Caki2 (cell line): ENCODE measurements around the gene CCDC43. TPM values are rescaled to one million over a fixed set of nuclear protein-coding genes. Genes with fewer than 3 reads are reported as not detected.
"Not testable (repeated sequence)": the region's sequence is repeated elsewhere in the genome, so short reads cannot be mapped to it uniquely, and the experiment has no call there.

Experiments
- DNase-seq: peaks from one replicate; pipeline ENCODE4 v3.0.0-alpha.2; 2015; ENCODE audit warnings: low read depth
- in situ Hi-C: cut with HindIII; loops from 2 replicates; pipeline ENCODE4 v1.10.0; 2016; ENCODE audit warnings: low sequenced_read_pairs, low pct_unique_long_range_greater_than_20kb, mixed read lengths
- total RNA-seq: library from RNA; depleted of rRNA; stranded (reverse); fragments of >200 nt; shearing (Covaris generic); gene quantifications from 2 replicates; pipeline ENCODE4 v1.2.3, GENCODE V29; 2014; ENCODE audit warnings: low replicate concordance; rRNA removed

CCDC43 gene
- total RNA-seq, 1 experiment from 2014 or later = 37.4 TPM

DNA sequence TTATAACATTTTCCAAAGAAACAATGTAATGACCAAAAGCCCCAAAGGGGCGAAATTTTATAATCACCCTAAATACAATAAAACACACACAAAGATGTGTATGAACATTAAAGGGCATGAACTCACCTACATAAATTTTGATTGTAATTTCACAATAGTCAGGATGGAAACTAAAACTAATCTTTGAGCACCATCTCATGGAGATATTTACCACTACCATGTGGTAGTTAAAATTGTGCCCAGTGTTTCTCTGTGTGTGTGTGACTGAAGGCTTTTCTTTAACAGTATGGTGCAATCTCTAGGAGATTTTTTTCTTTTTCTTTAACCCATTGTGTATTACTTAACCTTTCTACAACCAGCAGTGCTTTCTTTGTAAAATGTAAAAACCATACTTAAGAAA, 53.0 kb downstream of the CCDC43 start:
- peak; percentile 11 for DNase-seq
- in situ Hi-C loops = loop anchor here (25.0 kb wide), 1 partner anchor 99 kb away; no protein-coding TSS in a partner anchor

DNA sequence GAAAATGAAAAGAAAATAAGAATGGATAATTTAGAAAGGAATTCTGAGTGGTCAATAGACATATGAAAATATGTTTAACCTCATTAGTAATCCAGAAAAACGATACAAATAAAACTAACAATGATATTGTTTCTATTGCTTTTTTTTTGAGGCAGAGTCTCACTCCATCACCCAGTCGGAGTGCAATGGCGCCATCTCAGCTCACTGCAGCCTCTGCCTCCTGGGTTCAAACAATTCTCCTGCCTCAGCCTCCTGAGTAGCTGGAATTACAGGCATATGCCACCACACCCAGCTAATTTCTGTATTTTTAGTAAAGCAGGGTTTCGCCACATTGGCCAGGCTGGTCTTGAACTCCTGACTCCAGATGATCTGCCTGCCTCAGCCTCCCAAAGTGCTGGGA, 55.2 kb downstream of the CCDC43 start:
- in situ Hi-C loops = loop anchor here (25.0 kb wide), 1 partner anchor 97 kb away; no protein-coding TSS in a partner anchor

DNA sequence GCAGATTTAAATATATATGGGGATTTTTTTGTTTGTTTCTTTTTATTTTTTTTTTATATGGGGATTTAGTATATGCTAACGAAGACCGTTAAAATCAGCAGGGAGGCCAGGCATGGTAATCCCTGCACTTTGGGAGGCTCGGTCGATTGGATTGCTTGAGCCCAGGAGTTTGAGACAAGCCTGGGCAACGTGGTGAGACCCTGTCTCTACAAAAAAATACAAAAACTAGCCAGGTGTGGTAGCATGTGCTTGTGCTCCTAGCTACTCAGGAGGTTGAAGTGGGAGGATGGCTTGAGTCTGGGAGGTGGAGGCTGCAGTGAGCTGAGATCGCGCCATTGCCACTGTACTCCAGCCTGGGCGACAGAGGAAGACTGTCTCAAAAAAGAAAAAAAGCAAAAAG, 55.6 kb downstream of the CCDC43 start:
- in situ Hi-C loops = loop anchor here (25.0 kb wide), 1 partner anchor 97 kb away; no protein-coding TSS in a partner anchor

More for the DNA sequence above, 55.2 kb downstream of the CCDC43 start:
- DNase-seq = not testable (repeated sequence)

DNA sequence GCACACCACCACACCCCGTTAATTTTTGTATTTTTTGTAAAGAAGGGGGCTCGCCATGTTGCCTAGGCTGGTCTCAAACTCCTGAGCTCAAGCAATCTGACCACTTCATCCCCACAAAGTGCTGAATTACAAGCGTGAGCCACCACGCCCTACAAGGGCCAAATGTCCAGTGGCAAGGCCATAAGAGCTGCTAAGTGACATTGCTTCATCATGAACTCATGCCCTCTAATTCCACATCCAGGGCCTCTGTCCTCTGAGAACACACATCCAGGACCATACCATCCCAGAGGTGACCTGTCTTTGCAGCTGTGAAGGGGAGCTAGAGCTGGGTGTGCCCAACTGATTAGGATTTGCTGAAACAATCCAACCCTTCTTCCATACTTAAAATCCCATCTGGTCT, 58.9 kb downstream of the CCDC43 start:
- DNase-seq = no peak
- in situ Hi-C loops = loop anchor here (25.0 kb wide), 1 partner anchor 93 kb away; no protein-coding TSS in a partner anchor

More for the DNA sequence above, 55.6 kb downstream of the CCDC43 start:
- no peak for DNase-seq

DNA sequence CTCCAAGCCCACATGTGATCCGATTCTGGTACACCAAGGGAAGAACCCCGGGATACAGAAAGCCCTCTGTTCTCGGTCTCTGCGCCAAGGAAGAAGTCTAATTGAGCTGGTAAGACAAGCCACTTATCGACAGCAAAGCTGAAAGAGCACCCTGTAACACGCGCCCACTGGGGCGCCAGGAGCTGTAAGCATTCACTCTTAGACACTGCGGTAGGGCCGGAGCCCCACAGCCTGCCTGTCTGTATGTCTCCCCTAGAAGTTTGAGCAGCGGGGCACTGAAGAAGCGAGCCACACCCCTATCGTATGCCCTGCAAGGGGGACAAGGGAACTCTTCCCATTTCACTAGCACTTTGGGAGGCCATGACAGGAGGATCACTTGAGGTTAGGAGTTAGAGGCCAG, 60.3 kb downstream of the CCDC43 start:
- in situ Hi-C loops = loop anchor here (25.0 kb wide), 1 partner anchor 92 kb away; no protein-coding TSS in a partner anchor
- no peak for DNase-seq

DNA sequence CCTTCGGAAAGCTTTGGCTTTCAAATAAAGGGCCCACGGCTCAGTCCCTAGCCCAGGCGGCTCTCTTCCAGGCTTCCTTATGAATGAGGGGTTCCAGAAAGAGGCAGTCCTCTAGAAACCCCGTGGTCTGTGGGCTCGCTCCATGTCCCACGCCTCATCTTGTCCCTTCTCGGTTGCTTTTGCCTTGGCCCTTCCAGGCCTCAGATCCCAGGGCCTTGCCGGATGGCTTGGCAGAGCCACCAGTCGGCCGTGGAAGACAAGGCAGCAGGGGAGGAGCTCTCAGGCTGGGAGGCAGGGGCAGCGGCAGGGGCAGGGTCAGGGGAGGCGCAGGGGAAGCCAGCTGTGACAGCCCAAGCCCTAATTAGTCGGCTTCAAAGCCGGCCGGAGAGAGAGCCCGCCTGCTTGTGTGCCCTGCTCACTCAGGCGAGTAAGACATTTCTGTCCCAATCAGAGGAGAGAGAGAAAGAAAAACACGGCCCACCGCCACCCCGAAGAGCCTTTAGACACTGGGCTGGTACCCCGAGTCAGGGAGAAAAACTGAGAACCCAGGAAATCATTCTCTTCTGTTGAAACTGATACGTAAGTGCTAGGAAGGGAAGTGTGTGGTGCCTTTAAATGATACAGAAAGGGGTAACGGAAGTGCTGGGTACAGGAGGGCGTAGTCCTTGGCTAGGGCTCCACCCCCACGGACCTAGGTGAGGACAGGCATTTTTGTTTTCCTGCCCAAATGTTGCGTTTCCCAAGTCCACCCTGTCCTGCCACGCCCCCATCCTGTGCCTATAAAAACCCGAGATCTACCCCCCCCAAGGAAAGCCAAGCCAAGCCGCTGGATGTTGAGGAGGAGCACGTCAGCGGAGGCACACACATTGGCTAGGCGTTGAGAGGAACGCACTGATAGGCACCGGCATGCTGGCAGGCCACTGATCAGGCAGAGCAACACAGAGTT, 61.1 kb downstream of the CCDC43 start:
- in situ Hi-C loops = loop anchor here (25.0 kb wide), 1 partner anchor 91 kb away; no protein-coding TSS in a partner anchor
- peak; percentile 96 for DNase-seq

DNA sequence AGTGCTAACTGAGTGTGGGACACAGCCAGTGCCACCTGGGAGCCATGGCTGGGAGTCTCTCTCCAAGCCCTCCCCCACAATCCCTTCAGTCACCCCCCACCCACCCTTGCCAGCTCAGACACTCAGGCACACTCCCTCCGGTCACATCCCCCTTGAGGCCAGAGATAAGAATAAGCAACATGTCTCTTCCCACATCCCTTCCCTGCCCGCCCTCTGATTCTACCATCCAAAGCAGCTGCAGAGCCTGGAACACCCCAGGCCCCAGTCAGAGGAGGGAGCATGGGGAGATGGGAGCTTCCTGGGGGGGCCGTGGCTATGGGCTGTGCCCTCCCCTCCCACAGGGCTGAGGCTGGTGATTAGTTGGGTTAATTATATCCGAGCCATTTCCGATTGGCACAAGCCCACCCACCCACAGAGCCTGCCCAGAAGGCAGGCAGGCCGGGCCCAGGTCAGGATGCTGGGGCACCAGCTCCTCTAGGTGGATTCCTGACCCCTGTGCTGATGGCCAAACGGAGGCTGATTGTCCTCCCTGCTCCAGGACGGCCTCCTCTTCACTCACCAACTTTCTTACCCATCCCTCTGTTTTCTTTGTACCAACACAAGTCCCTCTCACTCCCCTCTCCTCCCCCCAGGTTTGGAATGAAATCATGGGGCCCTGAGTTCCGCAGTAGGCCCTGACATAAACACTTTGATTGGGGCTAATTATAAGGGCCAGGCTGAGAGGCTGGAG, 61.9 kb downstream of the CCDC43 start:
- in situ Hi-C loops = loop anchor here (25.0 kb wide), 1 partner anchor 90 kb away; no protein-coding TSS in a partner anchor
- no peak for DNase-seq

Other genes starting within 250 kb of the CCDC43 start
- 8.6 and 11.3 TPM in 2 replicates for gene GPATCH8, start 186.4 kb downstream of the CCDC43 start, total RNA-seq
- gene FZD2, start 132.3 kb downstream of the CCDC43 start, total RNA-seq = 16.3 and 18.1 TPM in 2 replicates
- 1.9 and 2.2 TPM in 2 replicates for gene MEIOC, start 33.3 kb downstream of the CCDC43 start, total RNA-seq
- 15.9 and 19.8 TPM in 2 replicates for gene DBF4B, start 18.9 kb upstream of the CCDC43 start, total RNA-seq
- 0.14 and 0.51 TPM in 2 replicates for gene ADAM11, start 69.2 kb upstream of the CCDC43 start, total RNA-seq
- gene GJC1, start 140.5 kb upstream of the CCDC43 start, total RNA-seq = 19.9 and 26.3 TPM in 2 replicates
- not detected in 2 replicates for gene HIGD1B, start 158.1 kb upstream of the CCDC43 start, total RNA-seq
- 84.5 and 87.3 TPM in 2 replicates for gene EFTUD2, start 209.7 kb upstream of the CCDC43 start, total RNA-seq
- gene GFAP, start 225.7 kb upstream of the CCDC43 start, total RNA-seq = not detected in 2 replicates